A673 (cell line): ENCODE data around the gene MRPL2. TPM values are rescaled to one million over a fixed set of nuclear protein-coding genes. Genes with fewer than 3 reads are reported as not detected.
"Not testable (repeated sequence)": the region's sequence is repeated elsewhere in the genome, so short reads cannot be mapped to it uniquely, and the experiment has no call there.

Experiments
- BruUV-seq: library from RNA; stranded (reverse); fragments of 400-500 nt; replicated peaks from 2 replicates; lab custom pipeline; 2021; lab: Mats Ljungman, UMichigan
- CTCF ChIA-PET: fragments of 300-600 bp; sonication (Branson Sonifier 250); formaldehyde crosslinking; loops from one replicate; lab custom pipeline; 2022; ENCODE audit warnings: antibody characterized with exemption; lab: Charles Lee
- POLR2A ChIA-PET: fragments of 300-600 bp; sonication (Branson Sonifier 250); formaldehyde crosslinking; loops from one replicate; lab custom pipeline; 2022; ENCODE audit warnings: antibody characterized with exemption; ENCODE audit not compliant: low non-redundant PET; lab: Charles Lee
- DNase-seq: peaks from one replicate; pipeline ENCODE4 v3.0.0-alpha.2; 2015; ENCODE audit warnings: low spot score
- H3K27ac ChIP-seq: fragments of 200-600 bp; sonication (generic); 2 replicates; pipeline ENCODE4 v1.5.1; 2016; ENCODE audit warnings: mixed run types, low read depth, mild to moderate bottlenecking, mixed read lengths, antibody characterized with exemption, low read length; ENCODE audit not compliant: poor library complexity, severe bottlenecking
- H3K27me3 ChIP-seq: fragments of 200-600 bp; sonication (generic); replicated peaks from 2 replicates; pipeline ENCODE4 v1.6.1; 2017; ENCODE audit warnings: mixed run types, low read depth, mild to moderate bottlenecking, mixed read lengths, antibody characterized with exemption, low read length; ENCODE audit not compliant: insufficient read depth, poor library complexity
- H3K36me3 ChIP-seq: fragments of 200-600 bp; sonication (generic); 2 replicates; pipeline ENCODE4 v1.6.1; 2016; ENCODE audit warnings: mixed run types, mild to moderate bottlenecking, mixed read lengths, antibody characterized with exemption, low read length; ENCODE audit not compliant: insufficient read depth, poor library complexity, severe bottlenecking
- H3K4me1 ChIP-seq: fragments of 200-600 bp; sonication (generic); 2 replicates; pipeline ENCODE4 v1.6.1; 2017; ENCODE audit warnings: mixed run types, mild to moderate bottlenecking, mixed read lengths, antibody characterized with exemption, low read length; ENCODE audit not compliant: insufficient read depth, poor library complexity, severe bottlenecking
- H3K4me3 ChIP-seq: fragments of 200-600 bp; sonication (generic); 2 replicates; pipeline ENCODE4 v1.5.1; 2016; ENCODE audit warnings: low read depth, mixed run types, mild to moderate bottlenecking, mixed read lengths, low read length; ENCODE audit not compliant: poor library complexity, severe bottlenecking
- H3K9me3 ChIP-seq: fragments of 200-600 bp; sonication (generic); 2 replicates; pipeline ENCODE4 v1.6.1; 2016; ENCODE audit warnings: mixed run types, low read depth, mild to moderate bottlenecking, mixed read lengths, antibody characterized with exemption, low read length; ENCODE audit not compliant: poor library complexity, severe bottlenecking
- CTCF ChIP-seq: fragments of 300-800, 200-600 bp; sonication (generic); conservative IDR thresholded peaks from 2 replicates; pipeline ENCODE4 v1.5.1; 2017; ENCODE audit warnings: low read depth, mild to moderate bottlenecking, antibody characterized with exemption, low read length, moderate library complexity, mixed read lengths
- EZH2 ChIP-seq: fragments of 200-600 bp; sonication (generic); IDR thresholded peaks from 2 replicates; pipeline ENCODE4 v1.6.1; 2017; ENCODE audit warnings: borderline replicate concordance, low read depth, mild to moderate bottlenecking, mixed read lengths, antibody characterized with exemption, low read length; ENCODE audit not compliant: poor library complexity, severe bottlenecking
- intact Hi-C: fragments of 100-400 bp; cut with micrococcal nuclease; formaldehyde crosslinking; loops from one replicate; pipeline ENCODE4 v1.10.0; 2022; ENCODE audit not compliant: unreplicated experiment
- total RNA-seq: library from RNA; stranded (reverse); gene quantifications from 2 replicates; pipeline ENCODE4 v1.2.3, GENCODE V29; 2021

The MRPL2 gene
- total RNA-seq, 1 experiment from 2014 or later: 95.8 TPM

- BruUV-seq: no TSS peak
- no peak for TF ChIP-seq CTCF
- no peak for TF ChIP-seq EZH2
- peaks cover 19% of the 10 kb centered on the region for H3K4me1 ChIP-seq
- CTCF ChIA-PET: no interaction called here
- H3K27me3 ChIP-seq: no peaks in the 10 kb centered on the region
- POLR2A ChIA-PET: no interaction called here
- no peak for DNase-seq
- H3K9me3 ChIP-seq: no peaks in the 10 kb centered on the region
- H3K27ac ChIP-seq: no peak overlapping the region
- no peak overlapping the region for H3K4me3 ChIP-seq
- peaks cover 66% of the 10 kb centered on the region for H3K36me3 ChIP-seq
- intact Hi-C loops: no loop called here
Measured at GRCh38 chr6:43047998-43048397, 11.2 kb downstream of the MRPL2 start.

GRCh38 chr6:43045371-43045930 is 13.8 kb downstream of the MRPL2 start:
- ChIA-PET CTCF (no interaction called here), POLR2A (interaction anchor here (0.8 kb wide), 1 partner anchor 14 kb away, joined by 3 read pairs; the partner anchor contains the start of genes KLC4 and MRPL2)
- no peak for DNase-seq
- H3K27me3 ChIP-seq: no peaks in the 10 kb centered on the region
- H3K4me1 ChIP-seq: no peaks in the 10 kb centered on the region
- peaks cover 64% of the 10 kb centered on the region for H3K36me3 ChIP-seq
- no peaks in the 10 kb centered on the region for H3K9me3 ChIP-seq
- BruUV-seq: no TSS peak
- no peak for TF ChIP-seq EZH2
- no peak for TF ChIP-seq CTCF
- H3K4me3 ChIP-seq: no peak overlapping the region
- intact Hi-C loops: no loop called here
- no peak overlapping the region for H3K27ac ChIP-seq

- Histone ChIP-seq H3K27ac (no peak overlapping the region), H3K4me3 (no peak overlapping the region), H3K27me3 (no peaks in the 10 kb centered on the region), H3K36me3 (peaks cover 55% of the 10 kb centered on the region), H3K4me1 (no peaks in the 10 kb centered on the region), H3K9me3 (no peaks in the 10 kb centered on the region)
- no peak for TF ChIP-seq CTCF
- TF ChIP-seq EZH2: no peak
- no peak for DNase-seq
- BruUV-seq: no TSS peak
- ChIA-PET CTCF (no interaction called here), POLR2A (no interaction called here)
- intact Hi-C loops: no loop called here
Measured at GRCh38 chr6:43043310-43043709, 15.9 kb downstream of the MRPL2 start.

- intact Hi-C loops, POLR2A ChIA-PET, H3K4me3 ChIP-seq, H3K9me3 ChIP-seq, DNase-seq, H3K27me3 ChIP-seq, CTCF ChIA-PET, BruUV-seq, H3K27ac ChIP-seq, H3K4me1 ChIP-seq: not testable (repeated sequence)
- peaks cover 52% of the 10 kb centered on the region for H3K36me3 ChIP-seq
Measured at GRCh38 chr6:43041475-43041874, 17.8 kb downstream of the MRPL2 start.
